Measurements from ENCODE around the gene LMX1B.
"Not testable (repeated sequence)": the region's sequence is repeated elsewhere in the genome, so short reads cannot be mapped to it uniquely, and the experiment has no call there.

The LMX1B gene

GRCh38 chr9:126635661-126636439, 22.1 kb downstream of the LMX1B start:
- DNase-seq = no peak

GRCh38 chr9:126636983-126637798, 23.5 kb downstream of the LMX1B start:
- DNase-seq = no peak

- DNase-seq = peak; percentile 53
These were observed 24.9 kb downstream of the LMX1B start for GRCh38 chr9:126638571-126639132.

GRCh38 chr9:126639318-126640000, 25.7 kb downstream of the LMX1B start:
- DNase-seq = no peak

- DNase-seq = no peak
These were observed 27.6 kb downstream of the LMX1B start for GRCh38 chr9:126641118-126641851.

- no peak for DNase-seq
These were observed 28.4 kb downstream of the LMX1B start for GRCh38 chr9:126642010-126642744.

GRCh38 chr9:126642839-126643238, 29.1 kb downstream of the LMX1B start:
- no peak for DNase-seq

GRCh38 chr9:126643945-126644527, 30.3 kb downstream of the LMX1B start:
- DNase-seq = no peak

GRCh38 chr9:126646162-126646561, 32.4 kb downstream of the LMX1B start:
- DNase-seq = no peak

GRCh38 chr9:126647585-126648411, 34.1 kb downstream of the LMX1B start:
- DNase-seq = no peak

GRCh38 chr9:126649477-126649876, 35.7 kb downstream of the LMX1B start:
- no peak for DNase-seq

- peak; percentile 76 for DNase-seq
These were observed 36.9 kb downstream of the LMX1B start for GRCh38 chr9:126650404-126651341.

GRCh38 chr9:126652140-126652582, 38.4 kb downstream of the LMX1B start:
- DNase-seq = no peak

- DNase-seq = no peak
These were observed 40.4 kb downstream of the LMX1B start for GRCh38 chr9:126654124-126654523.

GRCh38 chr9:126656214-126656613, 42.5 kb downstream of the LMX1B start:
- not testable (repeated sequence) for DNase-seq

GRCh38 chr9:126658201-126658825, 44.6 kb downstream of the LMX1B start:
- DNase-seq = no peak

GRCh38 chr9:126658956-126659555, 45.3 kb downstream of the LMX1B start:
- no peak for DNase-seq

- no peak for DNase-seq
These were observed 47.4 kb downstream of the LMX1B start for GRCh38 chr9:126661122-126661520.

Measured in NCI-H748 treated with DMSO at 0.1 percent for 48 hours (cell line).